GM18511 (cell line): ENCODE results near the gene HABP4.

Experiments
- ATAC-seq: cut with Tn5 transposase; IDR thresholded peaks from one replicate; pipeline ENCODE4 v1.9.1; 2021; ENCODE audit warnings: mild to moderate bottlenecking, moderate library complexity; ENCODE audit not compliant: unreplicated experiment

The HABP4 gene

GRCh38 chr9:96515621-96516470 lies 65.9 kb downstream of the HABP4 start:
- no peak for ATAC-seq

GRCh38 chr9:96519095-96519494 lies 69.1 kb downstream of the HABP4 start:
- no peak for ATAC-seq

- ATAC-seq, result no peak
Observed at GRCh38 chr9:96519787-96520186, 69.8 kb downstream of the HABP4 start.

GRCh38 chr9:96522366-96522765 lies 72.4 kb downstream of the HABP4 start:
- no peak for ATAC-seq

- ATAC-seq, result no peak
Observed at GRCh38 chr9:96523374-96523773, 73.4 kb downstream of the HABP4 start.

GRCh38 chr9:96524045-96524444 lies 74.1 kb downstream of the HABP4 start:
- no peak for ATAC-seq

- no peak for ATAC-seq
Observed at GRCh38 chr9:96524764-96525163, 74.8 kb downstream of the HABP4 start.

- ATAC-seq, result no peak
Observed at GRCh38 chr9:96532173-96532572, 82.2 kb downstream of the HABP4 start.

GRCh38 chr9:96540106-96540505 lies 90.1 kb downstream of the HABP4 start:
- ATAC-seq, result no peak
